Liver (tissue), 3 donors: ENCODE results near the gene LMBR1L.

Source experiments
- GABPA ChIP-seq, 2 donors: IDR thresholded peaks in 1 of 2; conservative IDR thresholded peaks in 1 of 2; 2 replicates each; pipeline ENCODE4 v1.6.1; 2016; ENCODE audit warnings: antibody characterized with exemption in 2 of 2, mild to moderate bottlenecking in 1 of 2, moderate library complexity in 1 of 2
- RAD21 ChIP-seq, 2 donors: IDR thresholded peaks; 2 replicates each; pipeline ENCODE4 v1.6.1; 2016; ENCODE audit warnings: antibody characterized with exemption in 2 of 2, mild to moderate bottlenecking in 2 of 2
- RXRA ChIP-seq, 2 donors: IDR thresholded peaks; 2 replicates each; pipeline ENCODE4 v1.6.1; 2017 to 2018; ENCODE audit warnings: antibody characterized with exemption in 2 of 2, mild to moderate bottlenecking in 1 of 2
- SP1 ChIP-seq: IDR thresholded peaks from 2 replicates; pipeline ENCODE4 v1.6.1; 2018; ENCODE audit warnings: antibody characterized with exemption, mild to moderate bottlenecking
- TAF1 ChIP-seq: conservative IDR thresholded peaks from 2 replicates; pipeline ENCODE4 v1.6.1; 2016; ENCODE audit warnings: antibody characterized with exemption, mild to moderate bottlenecking
- YY1 ChIP-seq: IDR thresholded peaks from 2 replicates; pipeline ENCODE4 v1.6.1; 2016; ENCODE audit warnings: antibody characterized with exemption, mild to moderate bottlenecking
- TF ChIP-seq, protein P1 (sequence below): fragments of 150-350 bp; IDR thresholded peaks from 2 replicates; pipeline ENCODE4 v1.5.1; 2017; ENCODE audit warnings: improper control_type of control experiment, low read depth, low read length; ENCODE audit not compliant: missing input control
- TF ChIP-seq, protein P2 (sequence below): IDR thresholded peaks from 2 replicates; pipeline ENCODE4 v1.6.1; 2016; ENCODE audit warnings: antibody characterized with exemption, mild to moderate bottlenecking
- TF ChIP-seq, protein P3 (sequence below): IDR thresholded peaks from 2 replicates; pipeline ENCODE4 v1.6.1; 2016; ENCODE audit warnings: antibody characterized with exemption
- TF ChIP-seq, protein P4 (sequence below): IDR thresholded peaks from 2 replicates; pipeline ENCODE4 v1.6.1; 2016; ENCODE audit warnings: antibody characterized with exemption
- donor health status: healthy.
- donor health status: healthy.

DNA sequence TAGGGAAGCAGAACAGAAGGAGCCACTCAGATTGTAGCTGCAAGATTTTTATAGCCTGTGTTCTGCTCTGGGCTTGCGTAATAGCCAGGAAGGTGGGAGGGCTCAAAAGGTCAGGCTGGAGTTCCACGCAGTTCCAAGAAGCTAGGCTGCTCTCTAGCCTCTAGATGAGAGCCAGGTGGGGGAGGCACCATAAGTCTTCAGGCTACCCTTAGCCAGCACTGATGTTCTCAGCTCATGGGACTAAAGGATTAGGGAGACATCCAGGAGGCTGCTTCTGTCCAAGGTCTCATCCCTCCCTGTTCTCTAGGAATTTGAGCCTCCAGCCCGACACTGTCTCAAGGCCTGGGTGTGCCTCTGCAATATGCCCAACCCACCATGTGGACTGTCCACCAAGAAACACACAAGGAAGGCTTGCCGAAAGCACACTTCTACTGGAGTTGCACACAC lies 1.7 kb downstream of the LMBR1L start:
- TF ChIP-seq TAF1 (no peak), YY1 (no peak), SP1 (peak; percentile 54), RXRA (IDR thresholded peaks at IDR 0.05) (peak; percentile 47 to 48), GABPA (IDR thresholded peaks at IDR 0.05 in 1 of 2, conservative IDR thresholded peaks at IDR 0.05 in 1 of 2) (no peak), RAD21 (IDR thresholded peaks at IDR 0.05) (no peak)
- TF ChIP-seq, protein P1, sequence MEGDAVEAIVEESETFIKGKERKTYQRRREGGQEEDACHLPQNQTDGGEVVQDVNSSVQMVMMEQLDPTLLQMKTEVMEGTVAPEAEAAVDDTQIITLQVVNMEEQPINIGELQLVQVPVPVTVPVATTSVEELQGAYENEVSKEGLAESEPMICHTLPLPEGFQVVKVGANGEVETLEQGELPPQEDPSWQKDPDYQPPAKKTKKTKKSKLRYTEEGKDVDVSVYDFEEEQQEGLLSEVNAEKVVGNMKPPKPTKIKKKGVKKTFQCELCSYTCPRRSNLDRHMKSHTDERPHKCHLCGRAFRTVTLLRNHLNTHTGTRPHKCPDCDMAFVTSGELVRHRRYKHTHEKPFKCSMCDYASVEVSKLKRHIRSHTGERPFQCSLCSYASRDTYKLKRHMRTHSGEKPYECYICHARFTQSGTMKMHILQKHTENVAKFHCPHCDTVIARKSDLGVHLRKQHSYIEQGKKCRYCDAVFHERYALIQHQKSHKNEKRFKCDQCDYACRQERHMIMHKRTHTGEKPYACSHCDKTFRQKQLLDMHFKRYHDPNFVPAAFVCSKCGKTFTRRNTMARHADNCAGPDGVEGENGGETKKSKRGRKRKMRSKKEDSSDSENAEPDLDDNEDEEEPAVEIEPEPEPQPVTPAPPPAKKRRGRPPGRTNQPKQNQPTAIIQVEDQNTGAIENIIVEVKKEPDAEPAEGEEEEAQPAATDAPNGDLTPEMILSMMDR, result no peak
- TF ChIP-seq, protein P2, sequence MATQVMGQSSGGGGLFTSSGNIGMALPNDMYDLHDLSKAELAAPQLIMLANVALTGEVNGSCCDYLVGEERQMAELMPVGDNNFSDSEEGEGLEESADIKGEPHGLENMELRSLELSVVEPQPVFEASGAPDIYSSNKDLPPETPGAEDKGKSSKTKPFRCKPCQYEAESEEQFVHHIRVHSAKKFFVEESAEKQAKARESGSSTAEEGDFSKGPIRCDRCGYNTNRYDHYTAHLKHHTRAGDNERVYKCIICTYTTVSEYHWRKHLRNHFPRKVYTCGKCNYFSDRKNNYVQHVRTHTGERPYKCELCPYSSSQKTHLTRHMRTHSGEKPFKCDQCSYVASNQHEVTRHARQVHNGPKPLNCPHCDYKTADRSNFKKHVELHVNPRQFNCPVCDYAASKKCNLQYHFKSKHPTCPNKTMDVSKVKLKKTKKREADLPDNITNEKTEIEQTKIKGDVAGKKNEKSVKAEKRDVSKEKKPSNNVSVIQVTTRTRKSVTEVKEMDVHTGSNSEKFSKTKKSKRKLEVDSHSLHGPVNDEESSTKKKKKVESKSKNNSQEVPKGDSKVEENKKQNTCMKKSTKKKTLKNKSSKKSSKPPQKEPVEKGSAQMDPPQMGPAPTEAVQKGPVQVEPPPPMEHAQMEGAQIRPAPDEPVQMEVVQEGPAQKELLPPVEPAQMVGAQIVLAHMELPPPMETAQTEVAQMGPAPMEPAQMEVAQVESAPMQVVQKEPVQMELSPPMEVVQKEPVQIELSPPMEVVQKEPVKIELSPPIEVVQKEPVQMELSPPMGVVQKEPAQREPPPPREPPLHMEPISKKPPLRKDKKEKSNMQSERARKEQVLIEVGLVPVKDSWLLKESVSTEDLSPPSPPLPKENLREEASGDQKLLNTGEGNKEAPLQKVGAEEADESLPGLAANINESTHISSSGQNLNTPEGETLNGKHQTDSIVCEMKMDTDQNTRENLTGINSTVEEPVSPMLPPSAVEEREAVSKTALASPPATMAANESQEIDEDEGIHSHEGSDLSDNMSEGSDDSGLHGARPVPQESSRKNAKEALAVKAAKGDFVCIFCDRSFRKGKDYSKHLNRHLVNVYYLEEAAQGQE, result no peak
- TF ChIP-seq, protein P3, sequence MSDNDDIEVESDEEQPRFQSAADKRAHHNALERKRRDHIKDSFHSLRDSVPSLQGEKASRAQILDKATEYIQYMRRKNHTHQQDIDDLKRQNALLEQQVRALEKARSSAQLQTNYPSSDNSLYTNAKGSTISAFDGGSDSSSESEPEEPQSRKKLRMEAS, result no peak
- TF ChIP-seq, protein P4, sequence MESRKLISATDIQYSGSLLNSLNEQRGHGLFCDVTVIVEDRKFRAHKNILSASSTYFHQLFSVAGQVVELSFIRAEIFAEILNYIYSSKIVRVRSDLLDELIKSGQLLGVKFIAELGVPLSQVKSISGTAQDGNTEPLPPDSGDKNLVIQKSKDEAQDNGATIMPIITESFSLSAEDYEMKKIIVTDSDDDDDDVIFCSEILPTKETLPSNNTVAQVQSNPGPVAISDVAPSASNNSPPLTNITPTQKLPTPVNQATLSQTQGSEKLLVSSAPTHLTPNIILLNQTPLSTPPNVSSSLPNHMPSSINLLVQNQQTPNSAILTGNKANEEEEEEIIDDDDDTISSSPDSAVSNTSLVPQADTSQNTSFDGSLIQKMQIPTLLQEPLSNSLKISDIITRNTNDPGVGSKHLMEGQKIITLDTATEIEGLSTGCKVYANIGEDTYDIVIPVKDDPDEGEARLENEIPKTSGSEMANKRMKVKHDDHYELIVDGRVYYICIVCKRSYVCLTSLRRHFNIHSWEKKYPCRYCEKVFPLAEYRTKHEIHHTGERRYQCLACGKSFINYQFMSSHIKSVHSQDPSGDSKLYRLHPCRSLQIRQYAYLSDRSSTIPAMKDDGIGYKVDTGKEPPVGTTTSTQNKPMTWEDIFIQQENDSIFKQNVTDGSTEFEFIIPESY, result no peak
